Activated CD8-positive, alpha-beta memory T cell treated with anti-CD3 and anti-CD28 coated beads, Interleukin-2, amount 10 ng/mL, durations not matched to agents 7 days and 5 days (primary cell): Measurements from ENCODE around the gene GALNT10. TPM values are rescaled to one million over a fixed set of nuclear protein-coding genes. Genes with fewer than 3 reads are reported as not detected.

ENCODE experiments used
- ATAC-seq: fragments of 150-1000 bp; cut with Tn5 transposase; one replicate; pipeline ENCODE4 v1.10.0; 2021; ENCODE audit warnings: moderate library complexity
- CTCF ChIA-PET: fragments of 350-600 bp; sonication (Branson Sonifier 250); formaldehyde crosslinking; loops from one replicate; lab custom pipeline; 2021; ENCODE audit warnings: antibody characterized with exemption; lab: Charles Lee
- DNase-seq: peaks from one replicate; pipeline ENCODE4 v3.0.0-alpha.2; 2020
- H3K27ac Mint-ChIP-seq: one replicate; pipeline ENCODE4 v1.8.0; 2021; ENCODE audit warnings: mild to moderate bottlenecking, mixed read lengths
- H3K27me3 Mint-ChIP-seq: one replicate; pipeline ENCODE4 v1.8.0; 2021; ENCODE audit warnings: mixed read lengths
- H3K36me3 Mint-ChIP-seq: one replicate; pipeline ENCODE4 v1.8.0; 2021; ENCODE audit warnings: mild to moderate bottlenecking, mixed read lengths
- H3K4me1 Mint-ChIP-seq: one replicate; pipeline ENCODE4 v1.8.0; 2021; ENCODE audit warnings: mixed read lengths
- H3K4me3 Mint-ChIP-seq: one replicate; pipeline ENCODE4 v1.8.0; 2021; ENCODE audit warnings: mild to moderate bottlenecking, moderate library complexity, mixed read lengths
- H3K9me3 Mint-ChIP-seq: one replicate; pipeline ENCODE4 v1.8.0; 2022; ENCODE audit warnings: low read depth, mixed read lengths
- total RNA-seq, 2 experiments: library from RNA; stranded (reverse); gene quantifications; one replicate each; pipeline ENCODE4 v1.2.3, GENCODE V29; 2021

The GALNT10 gene
- total RNA-seq, 2 experiments from 2014 or later: 28.4 to 34.8 TPM

GRCh38 chr5:154164249-154164581 is 26.3 kb upstream of the GALNT10 start:
- no peak overlapping the region for H3K4me3 Mint-ChIP-seq
- H3K4me1 Mint-ChIP-seq: no peaks in the 10 kb centered on the region
- CTCF ChIA-PET: interaction anchor here (1.0 to 1.4 kb wide), 3 partner anchors 10 to 125 kb away, joined by 3 to 6 read pairs (median 5); partner anchors contain the start of genes FAM114A2 and MFAP3
- H3K27ac Mint-ChIP-seq: no peak overlapping the region
- no peak for DNase-seq
- H3K9me3 Mint-ChIP-seq: no peaks in the 10 kb centered on the region
- no peaks in the 10 kb centered on the region for H3K36me3 Mint-ChIP-seq
- H3K27me3 Mint-ChIP-seq: peaks cover 37% of the 10 kb centered on the region
- ATAC-seq: no peak

GRCh38 chr5:154165886-154166285 is 24.6 kb upstream of the GALNT10 start:
- Mint-ChIP-seq H3K27me3 (peaks cover 37% of the 10 kb centered on the region), H3K4me3 (no peak overlapping the region), H3K36me3 (no peaks in the 10 kb centered on the region), H3K4me1 (no peaks in the 10 kb centered on the region), H3K9me3 (no peaks in the 10 kb centered on the region), H3K27ac (no peak overlapping the region)
- no peak for ATAC-seq
- DNase-seq: no peak
- CTCF ChIA-PET: interaction anchor here (1.2 kb wide), 1 partner anchor 93 kb away, joined by 3 read pairs; no protein-coding TSS in a partner anchor

GRCh38 chr5:154166901-154167791 is 23.4 kb upstream of the GALNT10 start:
- DNase-seq (no peak), ATAC-seq (no peak)
- peaks cover 3% of the 10 kb centered on the region for H3K4me1 Mint-ChIP-seq
- CTCF ChIA-PET: interaction anchor here (1.0 to 1.7 kb wide), 2 partner anchors 23 to 95 kb away, joined by 4 read pairs; partner anchors contain the start of gene GALNT10
- H3K27ac Mint-ChIP-seq: no peak overlapping the region
- no peaks in the 10 kb centered on the region for H3K9me3 Mint-ChIP-seq
- H3K36me3 Mint-ChIP-seq: no peaks in the 10 kb centered on the region
- peaks cover 35% of the 10 kb centered on the region for H3K27me3 Mint-ChIP-seq
- H3K4me3 Mint-ChIP-seq: no peak overlapping the region

GRCh38 chr5:154168395-154168794 is 22.1 kb upstream of the GALNT10 start:
- Mint-ChIP-seq H3K4me3 (no peak overlapping the region), H3K9me3 (no peaks in the 10 kb centered on the region), H3K36me3 (no peaks in the 10 kb centered on the region), H3K27me3 (peaks cover 26% of the 10 kb centered on the region), H3K4me1 (peaks cover 7% of the 10 kb centered on the region), H3K27ac (no peak overlapping the region)
- no peak for ATAC-seq
- CTCF ChIA-PET: interaction anchor here (1.7 kb wide), 1 partner anchor 22 kb away, joined by 4 read pairs; the partner anchor contains the start of gene GALNT10
- DNase-seq: no peak

GRCh38 chr5:154172785-154173184 is 17.7 kb upstream of the GALNT10 start:
- Mint-ChIP-seq H3K27ac (no peak overlapping the region), H3K4me1 (peaks cover 20% of the 10 kb centered on the region), H3K27me3 (no peaks in the 10 kb centered on the region), H3K4me3 (no peak overlapping the region), H3K36me3 (no peaks in the 10 kb centered on the region), H3K9me3 (no peaks in the 10 kb centered on the region)
- ATAC-seq (no peak), DNase-seq (no peak)
- CTCF ChIA-PET: interaction anchor here (1.1 to 13.3 kb wide), 2 partner anchors 96 to 98 kb away, joined by 3 to 199 read pairs; no protein-coding TSS in a partner anchor

GRCh38 chr5:154174091-154174490 is 16.4 kb upstream of the GALNT10 start:
- CTCF ChIA-PET: interaction anchor here (1.2 to 13.3 kb wide), 5 partner anchors 10 to 231 kb away, joined by 3 to 199 read pairs (median 6); no protein-coding TSS in a partner anchor
- peak; percentile 64 for ATAC-seq
- peak overlapping the region; percentile 59 for H3K27ac Mint-ChIP-seq
- H3K9me3 Mint-ChIP-seq: no peaks in the 10 kb centered on the region
- no peak for DNase-seq
- peaks cover 2% of the 10 kb centered on the region for H3K27me3 Mint-ChIP-seq
- no peak overlapping the region for H3K4me3 Mint-ChIP-seq
- H3K36me3 Mint-ChIP-seq: no peaks in the 10 kb centered on the region
- peaks cover 20% of the 10 kb centered on the region for H3K4me1 Mint-ChIP-seq

GRCh38 chr5:154176181-154176580 is 14.4 kb upstream of the GALNT10 start:
- H3K9me3 Mint-ChIP-seq: no peaks in the 10 kb centered on the region
- H3K36me3 Mint-ChIP-seq: no peaks in the 10 kb centered on the region
- H3K27ac Mint-ChIP-seq: no peak overlapping the region
- CTCF ChIA-PET: interaction anchor here (0.6 to 13.3 kb wide), 3 partner anchors 11 to 101 kb away, joined by 3 to 199 read pairs (median 4); no protein-coding TSS in a partner anchor
- peaks cover 26% of the 10 kb centered on the region for H3K4me1 Mint-ChIP-seq
- H3K4me3 Mint-ChIP-seq: no peak overlapping the region
- H3K27me3 Mint-ChIP-seq: peaks cover 8% of the 10 kb centered on the region
- no peak for DNase-seq
- ATAC-seq: no peak

- Mint-ChIP-seq H3K36me3 (no peaks in the 10 kb centered on the region), H3K9me3 (no peaks in the 10 kb centered on the region), H3K27ac (no peak overlapping the region), H3K27me3 (peaks cover 8% of the 10 kb centered on the region), H3K4me1 (peaks cover 23% of the 10 kb centered on the region), H3K4me3 (no peak overlapping the region)
- no peak for ATAC-seq
- CTCF ChIA-PET: interaction anchor here (1.5 to 13.3 kb wide), 5 partner anchors 11 to 226 kb away, joined by 3 to 199 read pairs (median 7); partner anchors contain the start of gene GALNT10
- DNase-seq: no peak
These were observed 11.9 kb upstream of the GALNT10 start for GRCh38 chr5:154178661-154179060.

GRCh38 chr5:154179846-154180710 is 10.5 kb upstream of the GALNT10 start:
- peak; percentile 91 for ATAC-seq
- H3K4me1 Mint-ChIP-seq: peaks cover 15% of the 10 kb centered on the region
- DNase-seq: peak; percentile 57
- H3K27ac Mint-ChIP-seq: no peak overlapping the region
- no peaks in the 10 kb centered on the region for H3K9me3 Mint-ChIP-seq
- H3K4me3 Mint-ChIP-seq: no peak overlapping the region
- H3K27me3 Mint-ChIP-seq: peaks cover 8% of the 10 kb centered on the region
- H3K36me3 Mint-ChIP-seq: no peaks in the 10 kb centered on the region
- CTCF ChIA-PET: interaction anchor here (0.9 to 13.3 kb wide), 17 partner anchors 10 to 224 kb away, joined by 3 to 199 read pairs (median 5); partner anchors contain the start of genes FAM114A2, GALNT10 and MFAP3

- DNase-seq: no peak
- CTCF ChIA-PET: interaction anchor here (0.9 to 13.3 kb wide), 10 partner anchors 9 to 174 kb away, joined by 3 to 199 read pairs (median 8); partner anchors contain the start of gene GALNT10
- no peaks in the 10 kb centered on the region for H3K36me3 Mint-ChIP-seq
These were observed 9.4 kb upstream of the GALNT10 start for GRCh38 chr5:154181161-154181560.

GRCh38 chr5:154189256-154189818 is 1.2 kb upstream of the GALNT10 start:
- ATAC-seq (no peak), DNase-seq (no peak)
- Mint-ChIP-seq H3K27ac (peak overlapping the region; percentile 69), H3K36me3 (peaks cover 5% of the 10 kb centered on the region), H3K4me3 (peak overlapping the region; percentile 81), H3K27me3 (peaks cover 3% of the 10 kb centered on the region), H3K9me3 (no peaks in the 10 kb centered on the region), H3K4me1 (peaks cover 31% of the 10 kb centered on the region)
- CTCF ChIA-PET: interaction anchor here (0.6 to 7.7 kb wide), 19 partner anchors 10 to 215 kb away, joined by 3 to 119 read pairs (median 6); partner anchors contain the start of genes FAM114A2 and MFAP3

More at GRCh38 chr5:154181161-154181560, 9.4 kb upstream of the GALNT10 start:
- H3K4me3 Mint-ChIP-seq: no peak overlapping the region
- peaks cover 12% of the 10 kb centered on the region for H3K4me1 Mint-ChIP-seq
- ATAC-seq: no peak
- peaks cover 8% of the 10 kb centered on the region for H3K27me3 Mint-ChIP-seq
- H3K9me3 Mint-ChIP-seq: no peaks in the 10 kb centered on the region
- no peak overlapping the region for H3K27ac Mint-ChIP-seq
